ENCODE results near the gene RHOT2.

DNA sequence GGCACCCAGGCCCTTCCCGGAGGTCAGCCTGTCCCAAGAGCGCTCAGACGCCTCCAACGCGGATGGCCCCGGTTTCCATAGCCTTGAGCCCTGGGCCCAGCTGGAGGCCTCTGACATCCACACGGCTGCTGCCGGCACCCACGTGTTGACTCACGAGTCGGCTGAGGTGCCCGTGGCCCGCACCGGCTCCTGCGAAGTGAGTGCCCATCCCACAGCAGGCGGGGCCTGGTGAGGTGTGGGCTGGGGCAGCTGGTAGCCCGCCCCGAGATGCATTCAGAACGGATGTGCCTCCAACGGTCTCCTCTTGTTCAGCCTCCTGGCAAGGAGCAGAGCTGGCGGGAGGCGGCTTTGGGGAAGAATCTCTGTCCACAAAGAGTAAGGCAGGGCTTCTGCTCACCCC lies 16.1 kb upstream of the RHOT2 start:
- TF ChIP-seq, protein P1, sequence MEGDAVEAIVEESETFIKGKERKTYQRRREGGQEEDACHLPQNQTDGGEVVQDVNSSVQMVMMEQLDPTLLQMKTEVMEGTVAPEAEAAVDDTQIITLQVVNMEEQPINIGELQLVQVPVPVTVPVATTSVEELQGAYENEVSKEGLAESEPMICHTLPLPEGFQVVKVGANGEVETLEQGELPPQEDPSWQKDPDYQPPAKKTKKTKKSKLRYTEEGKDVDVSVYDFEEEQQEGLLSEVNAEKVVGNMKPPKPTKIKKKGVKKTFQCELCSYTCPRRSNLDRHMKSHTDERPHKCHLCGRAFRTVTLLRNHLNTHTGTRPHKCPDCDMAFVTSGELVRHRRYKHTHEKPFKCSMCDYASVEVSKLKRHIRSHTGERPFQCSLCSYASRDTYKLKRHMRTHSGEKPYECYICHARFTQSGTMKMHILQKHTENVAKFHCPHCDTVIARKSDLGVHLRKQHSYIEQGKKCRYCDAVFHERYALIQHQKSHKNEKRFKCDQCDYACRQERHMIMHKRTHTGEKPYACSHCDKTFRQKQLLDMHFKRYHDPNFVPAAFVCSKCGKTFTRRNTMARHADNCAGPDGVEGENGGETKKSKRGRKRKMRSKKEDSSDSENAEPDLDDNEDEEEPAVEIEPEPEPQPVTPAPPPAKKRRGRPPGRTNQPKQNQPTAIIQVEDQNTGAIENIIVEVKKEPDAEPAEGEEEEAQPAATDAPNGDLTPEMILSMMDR (conservative IDR thresholded peaks at IDR 0.05 in 1 of 2, IDR thresholded peaks at IDR 0.05 in 1 of 2; ENCODE audit: extremely low read depth in 1 of 2, insufficient read depth in 1 of 2, low read depth in 1 of 2, low read length in 2 of 2), result no peak
- TF ChIP-seq EZH2 (IDR thresholded peaks at IDR 0.05; ENCODE audit: borderline replicate concordance, low read length), result no peak
